IMR-90 (cell line): ENCODE results near the gene FEM1A. TPM values are rescaled to one million over a fixed set of nuclear protein-coding genes. Genes with fewer than 3 reads are reported as not detected.

ENCODE experiments used
- ATAC-seq: fragments of 200-7000 bp; cut with Tn5 transposase; 2 replicates; pipeline ENCODE4 v1.9.1; 2020; ENCODE audit warnings: low read depth, mild to moderate bottlenecking, moderate library complexity
- BruUV-seq: library from RNA; stranded (reverse); fragments of 400-500 nt; replicated peaks from 2 replicates; lab custom pipeline; 2021; lab: Mats Ljungman, UMichigan
- CTCF ChIA-PET: fragments of 300-600 bp; formaldehyde crosslinking; extraction: SDS; loops from one replicate; lab custom pipeline; 2021; ENCODE audit warnings: antibody characterized with exemption; lab: Yijun Ruan, JAX
- POLR2A ChIA-PET: fragments of 300-600 bp; sonication (Branson Sonifier 250); formaldehyde crosslinking; loops from one replicate; lab custom pipeline; 2022; ENCODE audit warnings: antibody characterized with exemption; ENCODE audit not compliant: unreplicated experiment; lab: Charles Lee
- DNase-seq: peaks from one replicate; pipeline ENCODE4 v3.0.0; 2013
- H2AFZ ChIP-seq: replicated peaks from 2 replicates; pipeline ENCODE3; 2013; ENCODE audit warnings: low read length, mild to moderate bottlenecking; ENCODE audit not compliant: poor library complexity
- H2AK5ac ChIP-seq: 2 replicates; pipeline ENCODE4 v1.6.1; 2013; ENCODE audit warnings: low read depth, low read length, inconsistent platforms
- H2AK9ac ChIP-seq: replicated peaks from 2 replicates; pipeline ENCODE3; 2013; ENCODE audit warnings: mild to moderate bottlenecking, low read depth, low read length, moderate library complexity; ENCODE audit not compliant: poor library complexity
- H2BK120ac ChIP-seq: 2 replicates; pipeline ENCODE4 v1.6.1; 2013; ENCODE audit warnings: low read depth, low read length, inconsistent platforms
- H2BK15ac ChIP-seq: 3 replicates; pipeline ENCODE4 v1.6.1; 2013; ENCODE audit warnings: low read depth, low read length, inconsistent platforms
- H2BK20ac ChIP-seq: 2 replicates; pipeline ENCODE4 v1.6.1; 2013; ENCODE audit warnings: low read depth, mild to moderate bottlenecking, inconsistent platforms, low read length, moderate library complexity
- H2BK5ac ChIP-seq: 2 replicates; pipeline ENCODE4 v1.6.1; 2013; ENCODE audit warnings: mild to moderate bottlenecking, low read depth, low read length, inconsistent platforms; ENCODE audit not compliant: poor library complexity, severe bottlenecking
- H3K14ac ChIP-seq: replicated peaks from 2 replicates; pipeline ENCODE4 v1.6.1; 2013; ENCODE audit warnings: low read depth, low read length, inconsistent platforms
- H3K18ac ChIP-seq: 2 replicates; pipeline ENCODE4 v1.6.1; 2013; ENCODE audit warnings: low read depth, low read length, control low read depth
- H3K23ac ChIP-seq: 2 replicates; pipeline ENCODE4 v1.6.1; 2013; ENCODE audit warnings: low read depth, low read length, inconsistent platforms
- H3K27ac ChIP-seq: 2 replicates; pipeline ENCODE4 v1.5.1; 2013; ENCODE audit warnings: mild to moderate bottlenecking, control low read depth, low read length; ENCODE audit not compliant: insufficient read depth
- H3K27me3 ChIP-seq: 2 replicates; pipeline ENCODE4 v1.6.1; 2013; ENCODE audit warnings: low read length; ENCODE audit not compliant: control insufficient read depth, insufficient read depth
- H3K36me3 ChIP-seq: 2 replicates; pipeline ENCODE4 v1.6.1; 2013; ENCODE audit warnings: low read length, mixed read lengths; ENCODE audit not compliant: control insufficient read depth, insufficient read depth
- H3K4ac ChIP-seq: 2 replicates; pipeline ENCODE4 v1.6.1; 2013; ENCODE audit warnings: low read depth, low read length, inconsistent platforms
- H3K4me1 ChIP-seq: 2 replicates; pipeline ENCODE4 v1.6.1; 2013; ENCODE audit warnings: low read length, mixed read lengths; ENCODE audit not compliant: control insufficient read depth, insufficient read depth
- H3K4me2 ChIP-seq: 2 replicates; pipeline ENCODE4 v1.6.1; 2013; ENCODE audit warnings: low read depth, mild to moderate bottlenecking, control low read depth, low read length, moderate library complexity
- H3K4me3 ChIP-seq: 2 replicates; pipeline ENCODE4 v1.5.1; 2013; ENCODE audit warnings: low read depth, mild to moderate bottlenecking, control low read depth, low read length, moderate library complexity; ENCODE audit not compliant: insufficient read depth
- H3K56ac ChIP-seq: 2 replicates; pipeline ENCODE4 v1.6.1; 2013; ENCODE audit warnings: low read length, inconsistent platforms; ENCODE audit not compliant: insufficient read depth; ENCODE audit errors: extremely low read depth
- H3K79me1 ChIP-seq, 2 experiments: 2 replicates each; pipeline ENCODE4 v1.6.1; 2013; ENCODE audit warnings: low read length in 2 of 2, inconsistent platforms in 1 of 2, low read depth in 1 of 2
- H3K9ac ChIP-seq: 2 replicates; pipeline ENCODE4 v1.6.1; 2013; ENCODE audit warnings: low read depth, low read length, control low read depth
- H3K9me1 ChIP-seq: 2 replicates; pipeline ENCODE4 v1.6.1; 2013; ENCODE audit warnings: low read length, inconsistent platforms; ENCODE audit not compliant: insufficient read depth
- H3K9me3 ChIP-seq: 2 replicates; pipeline ENCODE4 v1.6.1; 2013; ENCODE audit warnings: low read length; ENCODE audit not compliant: control insufficient read depth, insufficient read depth
- H4K20me1 ChIP-seq: 2 replicates; pipeline ENCODE4 v1.6.1; 2013; ENCODE audit warnings: low read length, inconsistent platforms; ENCODE audit not compliant: insufficient read depth
- H4K5ac ChIP-seq: 2 replicates; pipeline ENCODE4 v1.6.1; 2013; ENCODE audit warnings: mild to moderate bottlenecking, low read depth, low read length, control low read depth
- H4K8ac ChIP-seq, 2 experiments: 2 replicates each; pipeline ENCODE4 v1.6.1; 2013; ENCODE audit warnings: low read depth in 2 of 2, low read length in 2 of 2, control low read depth in 1 of 2, inconsistent platforms in 1 of 2
- H4K91ac ChIP-seq: 2 replicates; pipeline ENCODE4 v1.6.1; 2013; ENCODE audit warnings: low read depth, low read length, inconsistent platforms; ENCODE audit not compliant: insufficient read depth
- BHLHE40 ChIP-seq: fragments of 150-350 bp; IDR thresholded peaks from 2 replicates; pipeline ENCODE4 v1.6.1; 2016; ENCODE audit warnings: mild to moderate bottlenecking, low read depth, low read length
- CTCF ChIP-seq: conservative IDR thresholded peaks from 2 replicates; pipeline ENCODE4 v1.5.1; 2012; ENCODE audit warnings: mild to moderate bottlenecking, low read depth, low read length, improper control_type of control experiment
- ELK1 ChIP-seq: fragments of 150-350 bp; IDR thresholded peaks from 2 replicates; pipeline ENCODE4 v1.6.1; 2016; ENCODE audit warnings: low read depth, mild to moderate bottlenecking, low read length, moderate library complexity, borderline replicate concordance
- FOS ChIP-seq: fragments of 150-350 bp; IDR thresholded peaks from 2 replicates; pipeline ENCODE4 v1.6.1; 2016; ENCODE audit warnings: low read depth, low read length
- MAFK ChIP-seq: IDR thresholded peaks from 2 replicates; pipeline ENCODE4 v1.6.1; 2012; ENCODE audit warnings: low read depth, low read length, improper control_type of control experiment
- MAZ ChIP-seq: IDR thresholded peaks from 2 replicates; pipeline ENCODE4 v1.6.1; 2012; ENCODE audit warnings: low read depth, mild to moderate bottlenecking, low read length, improper control_type of control experiment, moderate library complexity, borderline replicate concordance
- MXI1 ChIP-seq: IDR thresholded peaks from 2 replicates; pipeline ENCODE4 v1.6.1; 2012; ENCODE audit warnings: low read depth, mild to moderate bottlenecking, low read length, moderate library complexity, borderline replicate concordance
- POLR2A ChIP-seq: IDR thresholded peaks from 2 replicates; pipeline ENCODE4 v1.6.1; 2012; ENCODE audit warnings: mild to moderate bottlenecking, low read depth, low read length
- RAD21 ChIP-seq: IDR thresholded peaks from 2 replicates; pipeline ENCODE4 v1.6.1; 2012; ENCODE audit warnings: low read length, improper control_type of control experiment
- RFX5 ChIP-seq: IDR thresholded peaks from 2 replicates; pipeline ENCODE4 v1.8.0; 2012; ENCODE audit warnings: low read depth, mild to moderate bottlenecking, low read length, moderate library complexity
- SMC3 ChIP-seq: fragments of 150-350 bp; IDR thresholded peaks from 2 replicates; pipeline ENCODE4 v1.6.1; 2016; ENCODE audit warnings: low read depth, mild to moderate bottlenecking, antibody characterized with exemption, low read length, moderate library complexity
- USF2 ChIP-seq: fragments of 150-350 bp; IDR thresholded peaks from 2 replicates; pipeline ENCODE4 v1.6.1; 2017; ENCODE audit warnings: mild to moderate bottlenecking, antibody characterized with exemption, low read length, low read depth
- WGBS, 2 experiments: methylation state at CpG; one replicate each; pipeline versions ENCODE4 v1.1.5 to v1.1.7; 2013; ENCODE audit warnings: missing lambda C conversion rate in 2 of 2; ENCODE audit not compliant: insufficient read length in 1 of 2; ENCODE audit errors: extremely low coverage in 2 of 2; 5-methylcytosine and 5-hydroxymethylcytosine counted together
- dilution Hi-C: fragments of 300-500 bp; cut with HindIII; formaldehyde crosslinking; loops from one replicate; pipeline ENCODE4 v1.14.3; 2018; ENCODE audit warnings: low sequenced_read_pairs; ENCODE audit not compliant: unreplicated experiment
- in situ Hi-C: fragments of 300-500 bp; cut with MboI; formaldehyde crosslinking; loops from 3 replicates; pipeline ENCODE4 v1.14.3; 2019; ENCODE audit warnings: low sequenced_read_pairs, inconsistent platforms, mixed read lengths
- intact Hi-C: fragments of 100-400 bp; cut with micrococcal nuclease; formaldehyde crosslinking; loops from 2 replicates; pipeline ENCODE4 v1.10.0; 2022
- polyA plus RNA-seq, 3 experiments: library from polyadenylated mRNA; depleted of rRNA; stranded (reverse); fragments of >200 nt; gene quantifications; 2 replicates each; pipeline ENCODE4 v1.2.3, GENCODE V29; 2012; ENCODE audit warnings: low replicate concordance in 1 of 3
- total RNA-seq: library from RNA; depleted of rRNA; stranded (reverse); fragments of >200 nt; gene quantifications from 2 replicates; pipeline ENCODE4 v1.2.3, GENCODE V29; 2012

FEM1A gene
- total and polyA plus RNA-seq, 2 of the 4 experiments (the other 2 are of a cell fraction): 5.3 to 8.8 TPM

GRCh38 chr19:4774136-4774535 is 17.4 kb upstream of the FEM1A start:
- no peaks in the 10 kb centered on the region for H3K4me1 ChIP-seq
- H2AFZ ChIP-seq: no peak overlapping the region
- no peak overlapping the region for H2BK20ac ChIP-seq
- H3K9me1 ChIP-seq: no peaks in the 10 kb centered on the region
- H3K14ac ChIP-seq: no peak overlapping the region
- H2BK15ac ChIP-seq: no peak overlapping the region
- H3K27ac ChIP-seq: no peak overlapping the region
- no peak overlapping the region for H3K4me3 ChIP-seq
- no peak overlapping the region for H4K5ac ChIP-seq
- no peaks in the 10 kb centered on the region for H3K79me1 ChIP-seq
- no peaks in the 10 kb centered on the region for H3K36me3 ChIP-seq
- ATAC-seq (no peak), DNase-seq (no peak)
- H3K18ac ChIP-seq: no peak overlapping the region
- H2AK9ac ChIP-seq: no peak overlapping the region
- no peak overlapping the region for H2BK5ac ChIP-seq
- no CpG with 5 or more reads among the region's 3 CpGs for WGBS, 2 experiments
- no peak overlapping the region for H4K8ac ChIP-seq
- H3K9ac ChIP-seq: no peak overlapping the region
- H3K9me3 ChIP-seq: peaks cover 3% of the 10 kb centered on the region; the same call in 1 of the 2 replicates
- TF ChIP-seq SMC3: no peak
- TF ChIP-seq USF2: no peak
- no peak for TF ChIP-seq CTCF
- TF ChIP-seq FOS: no peak
- no peak for TF ChIP-seq RFX5
- TF ChIP-seq MAFK: no peak
- TF ChIP-seq MAZ: no peak
- no peak for TF ChIP-seq POLR2A
- no peak for TF ChIP-seq RAD21
- no peak for TF ChIP-seq BHLHE40
- no peak for TF ChIP-seq MXI1
- TF ChIP-seq ELK1: no peak
- BruUV-seq: no TSS peak
- no peak overlapping the region for H3K56ac ChIP-seq
- peaks cover 7% of the 10 kb centered on the region for H4K20me1 ChIP-seq
- dilution Hi-C loops: no loop called here
- H2AK5ac ChIP-seq: no peak overlapping the region
- peaks cover 7% of the 10 kb centered on the region; the same call in 1 of the 2 replicates for H3K27me3 ChIP-seq
- H4K91ac ChIP-seq: no peak overlapping the region
- in situ Hi-C loops: no loop called here
- no peak overlapping the region for H3K4ac ChIP-seq
- CTCF ChIA-PET: no interaction called here
- H3K23ac ChIP-seq: no peak overlapping the region
- no peak overlapping the region for H2BK120ac ChIP-seq
- H3K4me2 ChIP-seq: no peak overlapping the region
- POLR2A ChIA-PET: no interaction called here
- intact Hi-C loops: no loop called here
